Prostate gland (tissue), 2 donors: ENCODE results near the gene PCNT.

ENCODE experiments used
- POLR2A ChIP-seq: fragments of 450-650 bp; IDR thresholded peaks from one replicate; pipeline ENCODE4 v1.6.1; 2016; ENCODE audit warnings: antibody characterized with exemption, mild to moderate bottlenecking
- POLR2AphosphoS5 ChIP-seq: sonication (generic); formaldehyde crosslinking; IDR thresholded peaks from one replicate; pipeline ENCODE4 v1.6.1; 2017; ENCODE audit warnings: antibody characterized with exemption
- TF ChIP-seq, protein P1 (sequence below), 4 experiments: fragments of 200-600 bp in 2 of 4; fragments of 450-650 bp in 2 of 4; sonication (generic) in 2 of 4; IDR thresholded peaks; 1 replicate in 3 of 4; 2 replicates in 1 of 4; pipeline ENCODE4 v1.5.1; 2016 to 2019; ENCODE audit warnings: antibody characterized with exemption in 4 of 4, mild to moderate bottlenecking in 2 of 4, moderate library complexity in 2 of 4

DNA sequence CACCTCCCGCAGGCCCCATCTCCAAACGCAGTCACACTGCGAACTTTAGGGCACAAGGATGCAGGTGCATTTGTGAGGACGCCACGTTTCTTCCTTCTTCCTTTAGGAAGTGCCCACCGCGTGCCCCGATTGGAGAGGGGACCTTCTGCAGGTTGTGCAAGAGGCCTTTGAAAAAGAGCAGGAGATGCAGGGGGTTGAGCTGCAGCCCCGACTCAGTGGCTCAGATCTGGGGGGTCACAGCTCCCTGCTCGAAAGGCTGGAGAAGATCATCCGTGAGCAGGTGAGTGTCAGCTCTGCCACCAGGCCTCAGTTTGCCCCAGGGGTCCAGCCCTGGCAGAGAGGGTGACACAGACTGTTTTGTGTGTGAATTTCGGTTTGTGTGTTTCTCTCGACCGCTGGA is 103.6 kb downstream of the PCNT start:
- TF ChIP-seq POLR2A = no peak
- TF ChIP-seq, protein P1, sequence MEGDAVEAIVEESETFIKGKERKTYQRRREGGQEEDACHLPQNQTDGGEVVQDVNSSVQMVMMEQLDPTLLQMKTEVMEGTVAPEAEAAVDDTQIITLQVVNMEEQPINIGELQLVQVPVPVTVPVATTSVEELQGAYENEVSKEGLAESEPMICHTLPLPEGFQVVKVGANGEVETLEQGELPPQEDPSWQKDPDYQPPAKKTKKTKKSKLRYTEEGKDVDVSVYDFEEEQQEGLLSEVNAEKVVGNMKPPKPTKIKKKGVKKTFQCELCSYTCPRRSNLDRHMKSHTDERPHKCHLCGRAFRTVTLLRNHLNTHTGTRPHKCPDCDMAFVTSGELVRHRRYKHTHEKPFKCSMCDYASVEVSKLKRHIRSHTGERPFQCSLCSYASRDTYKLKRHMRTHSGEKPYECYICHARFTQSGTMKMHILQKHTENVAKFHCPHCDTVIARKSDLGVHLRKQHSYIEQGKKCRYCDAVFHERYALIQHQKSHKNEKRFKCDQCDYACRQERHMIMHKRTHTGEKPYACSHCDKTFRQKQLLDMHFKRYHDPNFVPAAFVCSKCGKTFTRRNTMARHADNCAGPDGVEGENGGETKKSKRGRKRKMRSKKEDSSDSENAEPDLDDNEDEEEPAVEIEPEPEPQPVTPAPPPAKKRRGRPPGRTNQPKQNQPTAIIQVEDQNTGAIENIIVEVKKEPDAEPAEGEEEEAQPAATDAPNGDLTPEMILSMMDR (IDR thresholded peaks at IDR 0.05) = no peak
- TF ChIP-seq POLR2AphosphoS5 = no peak
